ENCODE data around the gene PTK7.
"Not testable (repeated sequence)": the region's sequence is repeated elsewhere in the genome, so short reads cannot be mapped to it uniquely, and the experiment has no call there.

Gene PTK7

GRCh38 chr6:43107344-43108062, 31.4 kb downstream of the PTK7 start:
- DNase-seq (ENCODE audit: extremely low spot score, insufficient read length, low read depth) (no peak), FAIRE-seq (no peak)

DNA sequence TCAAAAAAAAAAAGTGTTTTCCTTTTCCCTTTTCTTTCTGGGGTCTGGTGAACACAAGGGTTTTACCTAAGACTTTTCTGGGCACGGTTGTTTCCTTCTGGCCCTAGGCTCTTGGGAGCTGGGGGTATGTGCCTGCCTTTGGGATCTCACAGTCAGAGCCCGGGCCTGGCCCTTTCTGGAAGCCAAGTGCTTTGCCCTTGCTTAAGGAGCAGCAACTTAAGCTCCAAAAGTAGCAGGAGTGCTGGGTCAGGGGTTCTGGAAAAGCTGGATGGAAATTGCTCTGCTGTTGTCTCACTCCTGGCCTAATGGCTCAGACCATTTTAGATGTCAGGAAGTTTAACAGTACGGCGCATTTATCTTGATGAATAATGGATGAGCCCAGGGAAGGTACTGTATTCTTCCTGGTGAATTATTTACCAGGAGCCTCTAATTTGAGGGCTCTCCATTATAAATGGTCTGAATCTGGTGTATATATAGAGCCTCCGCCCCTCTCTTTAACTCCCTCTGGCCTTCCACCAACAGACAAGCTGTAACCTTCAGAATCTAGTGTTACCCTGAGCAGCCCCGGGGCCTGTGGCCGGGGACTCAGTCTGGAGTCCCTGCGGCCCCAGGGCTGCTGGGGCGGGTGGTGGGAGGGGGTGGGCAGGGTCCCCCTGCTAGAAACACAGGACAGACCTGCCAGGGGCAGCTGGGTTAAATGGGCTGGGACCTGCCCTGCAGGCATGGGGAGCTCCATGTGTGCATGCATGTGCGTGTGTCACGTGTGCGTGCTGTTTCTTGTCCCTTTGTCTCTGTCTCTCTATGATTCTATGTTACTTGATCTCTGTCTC, 37.5 kb downstream of the PTK7 start:
- FAIRE-seq, result no peak
- DNase-seq (ENCODE audit: extremely low spot score, insufficient read length, low read depth), result no peak

- FAIRE-seq, result no peak
- no peak for DNase-seq (ENCODE audit: extremely low spot score, insufficient read length, low read depth)
Observed at GRCh38 chr6:43115365-43115764, 39.3 kb downstream of the PTK7 start.

- FAIRE-seq; DNase-seq (ENCODE audit: extremely low spot score, insufficient read length, low read depth): not testable (repeated sequence)
Observed at GRCh38 chr6:43117466-43117865, 41.4 kb downstream of the PTK7 start.

GRCh38 chr6:43119482-43119881, 43.4 kb downstream of the PTK7 start:
- no peak for FAIRE-seq
- DNase-seq (ENCODE audit: extremely low spot score, insufficient read length, low read depth), result no peak

GRCh38 chr6:43120101-43120763, 44.1 kb downstream of the PTK7 start:
- no peak for FAIRE-seq

GRCh38 chr6:43120944-43121913, 45.1 kb downstream of the PTK7 start:
- DNase-seq (ENCODE audit: extremely low spot score, insufficient read length, low read depth) (no peak), FAIRE-seq (no peak)

More at GRCh38 chr6:43120101-43120763, 44.1 kb downstream of the PTK7 start:
- DNase-seq (ENCODE audit: extremely low spot score, insufficient read length, low read depth), result no peak

GRCh38 chr6:43122146-43122545, 46.0 kb downstream of the PTK7 start:
- no peak for DNase-seq (ENCODE audit: extremely low spot score, insufficient read length, low read depth)
- FAIRE-seq, result no peak

GRCh38 chr6:43123461-43124314, 47.6 kb downstream of the PTK7 start:
- DNase-seq (ENCODE audit: extremely low spot score, insufficient read length, low read depth) (no peak), FAIRE-seq (no peak)

DNA sequence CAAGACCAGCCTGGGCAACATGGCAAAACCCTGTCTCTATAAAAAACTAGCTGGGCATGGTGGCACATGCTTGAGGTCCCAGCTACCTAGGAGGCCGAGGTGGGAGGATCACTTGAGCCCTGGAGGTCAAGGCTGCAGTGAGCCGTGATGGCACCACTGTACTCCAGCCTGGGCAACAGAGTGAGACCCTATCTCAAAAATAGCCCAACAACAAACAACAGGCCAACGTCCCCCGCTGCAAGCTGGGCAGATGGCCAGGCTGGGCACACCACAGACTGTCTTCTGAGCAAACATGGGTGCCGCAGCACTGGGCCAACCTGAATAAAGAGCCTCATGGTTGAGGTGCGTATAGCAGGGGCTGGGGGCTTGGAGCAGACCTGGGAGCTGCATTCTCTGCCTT, 48.4 kb downstream of the PTK7 start:
- FAIRE-seq, result no peak

GRCh38 chr6:43125119-43125518, 49.0 kb downstream of the PTK7 start:
- FAIRE-seq (no peak), DNase-seq (ENCODE audit: extremely low spot score, insufficient read length, low read depth) (no peak)

More for the DNA sequence above, 48.4 kb downstream of the PTK7 start:
- DNase-seq (ENCODE audit: extremely low spot score, insufficient read length, low read depth), result no peak

- DNase-seq (ENCODE audit: extremely low spot score, insufficient read length, low read depth) (no peak), FAIRE-seq (no peak)
Observed at GRCh38 chr6:43125555-43125954, 49.4 kb downstream of the PTK7 start.

- no peak for DNase-seq (ENCODE audit: extremely low spot score, insufficient read length, low read depth)
- FAIRE-seq, result no peak
Observed at GRCh38 chr6:43127180-43127579, 51.1 kb downstream of the PTK7 start.

DNA sequence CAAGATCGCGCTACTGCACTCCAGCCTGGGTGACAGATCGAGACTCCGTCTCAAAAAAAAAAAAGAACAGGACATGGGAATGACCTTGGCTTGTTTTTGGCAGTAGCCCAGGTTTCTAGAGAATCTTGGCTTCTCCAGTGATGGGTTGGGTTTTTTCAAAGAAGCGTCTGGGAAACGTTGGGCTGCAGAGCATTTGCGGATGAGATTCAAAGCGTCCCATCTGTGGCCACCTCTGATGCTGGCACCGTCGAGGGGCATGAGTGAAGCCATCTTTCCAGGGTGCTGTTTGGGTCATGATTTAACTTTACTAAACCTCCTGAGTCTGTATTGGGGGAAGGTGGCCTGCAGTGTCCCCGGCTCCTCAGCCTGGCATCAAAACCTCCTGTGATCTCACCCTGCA, 51.8 kb downstream of the PTK7 start:
- FAIRE-seq, result no peak
- DNase-seq (ENCODE audit: extremely low spot score, insufficient read length, low read depth), result no peak

GRCh38 chr6:43128926-43129325, 52.8 kb downstream of the PTK7 start:
- DNase-seq (ENCODE audit: extremely low spot score, insufficient read length, low read depth) (no peak), FAIRE-seq (no peak)

GRCh38 chr6:43129434-43130194, 53.5 kb downstream of the PTK7 start:
- DNase-seq (ENCODE audit: extremely low spot score, insufficient read length, low read depth), result no peak
- no peak for FAIRE-seq

DNA sequence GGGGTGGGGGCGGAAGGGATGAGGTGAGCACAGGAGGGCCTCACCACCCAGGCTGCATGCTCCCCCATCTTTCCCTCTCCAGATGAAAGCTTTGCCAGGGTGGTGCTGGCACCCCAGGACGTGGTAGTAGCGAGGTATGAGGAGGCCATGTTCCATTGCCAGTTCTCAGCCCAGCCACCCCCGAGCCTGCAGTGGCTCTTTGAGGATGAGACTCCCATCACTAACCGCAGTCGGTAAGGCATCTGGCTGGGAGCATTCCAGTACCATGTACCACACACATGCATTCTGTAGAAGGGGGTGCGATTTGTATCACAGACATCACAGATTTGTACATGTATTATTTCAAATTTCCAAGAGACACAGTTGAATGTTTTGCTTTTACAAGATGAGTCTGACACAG, 54.3 kb downstream of the PTK7 start:
- FAIRE-seq (no peak), DNase-seq (ENCODE audit: extremely low spot score, insufficient read length, low read depth) (no peak)

DNA sequence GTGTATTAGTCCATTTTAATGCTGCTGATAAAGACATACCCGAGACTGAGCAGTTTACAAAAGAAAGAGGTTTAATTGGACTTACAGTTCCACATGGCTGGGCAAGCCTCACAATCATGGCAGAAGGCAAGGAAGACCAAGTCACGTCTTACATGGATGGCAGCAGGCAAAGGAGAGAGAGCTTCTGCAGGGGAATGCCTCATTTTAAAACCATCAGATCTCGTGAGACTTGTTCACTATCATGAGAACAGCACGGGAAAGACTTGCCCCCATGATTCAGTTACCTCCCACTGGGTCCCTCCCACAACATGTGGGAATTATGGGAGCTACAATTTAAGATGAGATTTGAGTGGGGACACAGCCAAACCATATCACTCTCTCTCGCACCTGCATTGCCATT, 55.3 kb downstream of the PTK7 start:
- FAIRE-seq; DNase-seq (ENCODE audit: extremely low spot score, insufficient read length, low read depth): not testable (repeated sequence)

All from GM18507 (cell line).